Mesendoderm (in vitro differentiated cells): Measurements from ENCODE around the gene STX18.

ENCODE experiments used
- DNase-seq: peaks from one replicate; pipeline ENCODE4 v3.0.0; 2013
- H2AK5ac ChIP-seq: 2 replicates; pipeline ENCODE4 v1.6.1; 2013; ENCODE audit warnings: low read length, inconsistent platforms
- H2BK120ac ChIP-seq: 2 replicates; pipeline ENCODE4 v1.6.1; 2013; ENCODE audit warnings: low read depth, mild to moderate bottlenecking, low read length, moderate library complexity, mixed read lengths
- H2BK15ac ChIP-seq: replicated peaks from 2 replicates; pipeline ENCODE4 v1.6.1; 2013; ENCODE audit warnings: low read depth, mild to moderate bottlenecking, moderate library complexity
- H2BK5ac ChIP-seq: 2 replicates; pipeline ENCODE4 v1.6.1; 2013; ENCODE audit warnings: low read length, inconsistent platforms
- H3K18ac ChIP-seq: 2 replicates; pipeline ENCODE4 v1.6.1; 2013; ENCODE audit warnings: mild to moderate bottlenecking, low read length, mixed read lengths
- H3K23ac ChIP-seq: one replicate; pipeline ENCODE4 v1.6.1; 2013; ENCODE audit warnings: low read length
- H3K27ac ChIP-seq: 2 replicates; pipeline ENCODE4 v1.5.1; 2013; ENCODE audit warnings: low read depth, mild to moderate bottlenecking, inconsistent platforms, low read length, moderate library complexity
- H3K27me3 ChIP-seq: 2 replicates; pipeline ENCODE4 v1.6.1; 2013; ENCODE audit warnings: low read length, control low read depth, mild to moderate bottlenecking, inconsistent platforms; ENCODE audit not compliant: insufficient read depth, poor library complexity
- H3K36me3 ChIP-seq: 2 replicates; pipeline ENCODE4 v1.6.1; 2013; ENCODE audit warnings: low read length, inconsistent platforms; ENCODE audit not compliant: control insufficient read depth, insufficient read depth
- H3K4ac ChIP-seq: one replicate; pipeline ENCODE4 v1.6.1; 2013; ENCODE audit warnings: low read depth, mild to moderate bottlenecking, low read length, moderate library complexity
- H3K4me1 ChIP-seq: 2 replicates; pipeline ENCODE4 v1.6.1; 2013; ENCODE audit warnings: low read depth, low read length, inconsistent platforms; ENCODE audit not compliant: control insufficient read depth
- H3K4me2 ChIP-seq: 2 replicates; pipeline ENCODE4 v1.6.1; 2013; ENCODE audit warnings: low read length
- H3K4me3 ChIP-seq: 2 replicates; pipeline ENCODE4 v1.5.1; 2013; ENCODE audit warnings: mild to moderate bottlenecking, low read length
- H3K56ac ChIP-seq: one replicate; pipeline ENCODE4 v1.6.1; 2013; ENCODE audit warnings: low read length
- H3K79me1 ChIP-seq: 2 replicates; pipeline ENCODE4 v1.6.1; 2013; ENCODE audit warnings: low read length, inconsistent platforms
- H3K79me2 ChIP-seq: 2 replicates; pipeline ENCODE4 v1.6.1; 2013; ENCODE audit warnings: mild to moderate bottlenecking, low read length; ENCODE audit not compliant: control insufficient read depth, insufficient read depth
- H3K9ac ChIP-seq: 2 replicates; pipeline ENCODE4 v1.6.1; 2013; ENCODE audit warnings: low read length, inconsistent platforms
- H4K5ac ChIP-seq: one replicate; pipeline ENCODE4 v1.6.1; 2013; ENCODE audit warnings: low read length
- H4K8ac ChIP-seq: one replicate; pipeline ENCODE4 v1.6.1; 2013; ENCODE audit warnings: low read depth, mild to moderate bottlenecking, control low read depth, low read length, moderate library complexity
- WGBS: extraction: QIAGEN DNeasy Blood & Tissue Kit; methylation state at CpG from one replicate; pipeline ENCODE4 v1.1.7; 2013; ENCODE audit warnings: low lambda C conversion rate, missing lambda C conversion rate; ENCODE audit not compliant: insufficient coverage; ENCODE audit errors: extremely low coverage; 5-methylcytosine and 5-hydroxymethylcytosine counted together

The STX18 gene

GRCh38 chr4:4406455-4407298 is 135.2 kb downstream of the STX18 start:
- H3K4ac ChIP-seq, result no peak overlapping the region
- no peak overlapping the region for H2BK120ac ChIP-seq
- no peaks in the 10 kb centered on the region for H3K79me1 ChIP-seq
- no peaks in the 10 kb centered on the region for H3K79me2 ChIP-seq
- H3K4me2 ChIP-seq, result no peak overlapping the region
- H2BK5ac ChIP-seq, result no peak overlapping the region
- peak overlapping the region; percentile 24 for H3K23ac ChIP-seq
- no peak overlapping the region for H3K56ac ChIP-seq
- H4K8ac ChIP-seq, result no peak overlapping the region
- no peak overlapping the region for H3K4me3 ChIP-seq
- no peak overlapping the region for H3K9ac ChIP-seq
- H2BK15ac ChIP-seq, result no peak overlapping the region
- H3K27me3 ChIP-seq, result no peaks in the 10 kb centered on the region
- WGBS, result no CpG with 5 or more reads among the region's 28 CpGs
- H3K18ac ChIP-seq, result no peak overlapping the region
- H3K36me3 ChIP-seq, result no peaks in the 10 kb centered on the region
- H4K5ac ChIP-seq, result no peak overlapping the region
- no peak overlapping the region for H3K27ac ChIP-seq
- H3K4me1 ChIP-seq, result no peaks in the 10 kb centered on the region
- no peak overlapping the region for H2AK5ac ChIP-seq
- no peak for DNase-seq

GRCh38 chr4:4405358-4405962 is 136.4 kb downstream of the STX18 start:
- no peaks in the 10 kb centered on the region for H3K36me3 ChIP-seq
- no peak overlapping the region for H4K8ac ChIP-seq
- no peak overlapping the region for H2BK15ac ChIP-seq
- no peak overlapping the region for H3K4me3 ChIP-seq
- H3K4ac ChIP-seq, result no peak overlapping the region
- H2AK5ac ChIP-seq, result no peak overlapping the region
- H3K79me2 ChIP-seq, result no peaks in the 10 kb centered on the region
- H2BK5ac ChIP-seq, result no peak overlapping the region
- no peak overlapping the region for H3K4me2 ChIP-seq
- no peak overlapping the region for H3K18ac ChIP-seq
- H3K27ac ChIP-seq, result no peak overlapping the region
- no peak overlapping the region for H3K9ac ChIP-seq
- DNase-seq, result no peak
- H3K27me3 ChIP-seq, result no peaks in the 10 kb centered on the region
- no peak overlapping the region for H3K23ac ChIP-seq
- no peaks in the 10 kb centered on the region for H3K79me1 ChIP-seq
- no peak overlapping the region for H2BK120ac ChIP-seq
- H3K4me1 ChIP-seq, result no peaks in the 10 kb centered on the region
- H3K56ac ChIP-seq, result no peak overlapping the region
- H4K5ac ChIP-seq, result no peak overlapping the region
- no CpG with 5 or more reads among the region's 15 CpGs for WGBS

GRCh38 chr4:4402966-4403365 is 138.9 kb downstream of the STX18 start:
- H3K56ac ChIP-seq, result no peak overlapping the region
- no peak overlapping the region for H3K4me2 ChIP-seq
- no peak overlapping the region for H3K27ac ChIP-seq
- no peak overlapping the region for H4K5ac ChIP-seq
- no peak overlapping the region for H3K9ac ChIP-seq
- no peak overlapping the region for H2BK5ac ChIP-seq
- no peaks in the 10 kb centered on the region for H3K79me2 ChIP-seq
- H3K4ac ChIP-seq, result no peak overlapping the region
- no peaks in the 10 kb centered on the region for H3K79me1 ChIP-seq
- no peak overlapping the region for H2BK15ac ChIP-seq
- WGBS, result no CpG with 5 or more reads among the region's 13 CpGs
- no peaks in the 10 kb centered on the region for H3K27me3 ChIP-seq
- H3K4me1 ChIP-seq, result no peaks in the 10 kb centered on the region
- H3K23ac ChIP-seq, result no peak overlapping the region
- no peak overlapping the region for H4K8ac ChIP-seq
- H3K18ac ChIP-seq, result no peak overlapping the region
- H2AK5ac ChIP-seq, result no peak overlapping the region
- H3K36me3 ChIP-seq, result no peaks in the 10 kb centered on the region
- no peak for DNase-seq
- no peak overlapping the region for H3K4me3 ChIP-seq
- H2BK120ac ChIP-seq, result no peak overlapping the region

DNA sequence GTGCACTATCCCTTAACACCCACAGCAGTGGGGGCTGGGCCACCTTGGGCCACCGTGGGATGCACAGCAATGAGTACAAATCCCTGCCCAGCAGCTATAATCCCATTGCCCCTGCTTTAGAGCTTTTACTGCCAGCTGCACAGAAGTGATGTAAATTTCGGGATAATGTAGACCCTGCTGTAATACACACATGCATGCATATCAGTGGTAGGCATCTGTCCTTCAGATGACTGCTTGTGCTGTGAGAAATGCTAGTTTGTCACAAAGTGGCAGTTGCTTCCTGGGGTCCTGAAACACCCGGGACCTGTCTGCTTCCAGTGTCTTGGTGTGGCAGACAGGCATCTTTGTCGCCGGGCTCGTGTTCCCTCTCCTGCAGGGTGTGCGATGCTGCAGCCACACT is 140.8 kb downstream of the STX18 start:
- no peak overlapping the region for H2BK120ac ChIP-seq
- no peak overlapping the region for H3K27ac ChIP-seq
- H2BK15ac ChIP-seq, result no peak overlapping the region
- H3K4me3 ChIP-seq, result no peak overlapping the region
- no peaks in the 10 kb centered on the region for H3K79me2 ChIP-seq
- H3K4ac ChIP-seq, result no peak overlapping the region
- H2AK5ac ChIP-seq, result no peak overlapping the region
- H4K5ac ChIP-seq, result no peak overlapping the region
- H3K9ac ChIP-seq, result no peak overlapping the region
- H3K36me3 ChIP-seq, result no peaks in the 10 kb centered on the region
- no peak overlapping the region for H2BK5ac ChIP-seq
- DNase-seq, result no peak
- no peak overlapping the region for H3K18ac ChIP-seq
- H3K56ac ChIP-seq, result no peak overlapping the region
- no peaks in the 10 kb centered on the region for H3K27me3 ChIP-seq
- no peaks in the 10 kb centered on the region for H3K79me1 ChIP-seq
- no peaks in the 10 kb centered on the region for H3K4me1 ChIP-seq
- no peak overlapping the region for H3K23ac ChIP-seq
- H4K8ac ChIP-seq, result no peak overlapping the region
- no CpG with 5 or more reads among the region's 7 CpGs for WGBS
- no peak overlapping the region for H3K4me2 ChIP-seq

GRCh38 chr4:4398430-4398829 is 143.4 kb downstream of the STX18 start:
- Histone ChIP-seq H3K9ac (no peak overlapping the region), H3K18ac (no peak overlapping the region), H3K27me3 (no peaks in the 10 kb centered on the region), H3K79me2 (no peaks in the 10 kb centered on the region), H2BK5ac (no peak overlapping the region), H3K4me3 (no peak overlapping the region), H3K4me1 (no peaks in the 10 kb centered on the region), H3K4me2 (no peak overlapping the region), H2AK5ac (no peak overlapping the region), H2BK15ac (no peak overlapping the region), H3K36me3 (no peaks in the 10 kb centered on the region), H3K79me1 (no peaks in the 10 kb centered on the region), H4K5ac (no peak overlapping the region), H3K27ac (no peak overlapping the region), H4K8ac (no peak overlapping the region), H3K23ac (no peak overlapping the region), H3K4ac (no peak overlapping the region), H3K56ac (no peak overlapping the region), H2BK120ac (no peak overlapping the region)
- WGBS, result no CpG with 5 or more reads among the region's 4 CpGs
- no peak for DNase-seq
